Measurements from ENCODE around the gene MYH13. TPM values are rescaled to one million over a fixed set of nuclear protein-coding genes. Genes with fewer than 3 reads are reported as not detected.

Gene MYH13
- polyA plus RNA-seq, 1 of the 3 experiments (the other 2 are of a cell fraction): not detected

DNA sequence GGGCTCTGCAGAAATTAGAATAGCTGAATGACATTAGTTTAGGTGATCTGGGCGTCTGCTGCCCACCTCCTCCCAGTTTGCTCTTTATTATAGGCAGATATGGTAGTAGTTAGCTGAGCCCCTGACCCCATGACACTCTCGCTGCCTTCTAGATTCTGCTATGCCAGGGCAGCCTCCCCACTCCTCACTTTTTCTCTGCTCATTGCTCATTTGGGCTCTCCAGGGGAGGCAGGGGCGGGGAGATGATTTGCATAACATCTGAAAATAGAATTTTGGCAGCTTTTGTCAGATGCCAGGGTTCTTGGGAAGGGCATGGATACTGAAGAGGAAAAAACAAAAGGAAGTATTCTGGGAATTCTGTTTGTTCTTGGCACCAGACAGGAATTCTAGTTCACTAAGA lies 96.4 kb downstream of the MYH13 start:
- CTCF ChIA-PET: no interaction called here
- H3K79me2 ChIP-seq (ENCODE audit: insufficient read depth): no peaks in the 10 kb centered on the region
- no peaks in the 10 kb centered on the region for H3F3A ChIP-seq (replicated peaks; ENCODE audit: insufficient read depth)
- TF ChIP-seq FOXJ3 (CRISPR knock-in tag; IDR thresholded peaks at IDR 0.05): no peak
- H2AFZ ChIP-seq (ENCODE audit: low read depth): no peak overlapping the region
- H3K4me2 ChIP-seq: no peak overlapping the region
- H3K27me3 ChIP-seq (ENCODE audit: insufficient read depth): peaks cover 14% of the 10 kb centered on the region; the same call in 1 of the 2 replicates
- H3K27ac ChIP-seq (ENCODE audit: low read depth in 2 of 2, low read length in 1 of 2): no peak overlapping the region
- no peaks in the 10 kb centered on the region for H3K9me2 ChIP-seq
- H3K4me3 ChIP-seq (ENCODE audit: low read depth in 2 of 2, low read length in 1 of 2): no peak overlapping the region
- DNase-seq: no peak
- no peak overlapping the region for H3K9ac ChIP-seq
- POLR2A ChIA-PET: no interaction called here
- no peaks in the 10 kb centered on the region for H3K4me1 ChIP-seq (ENCODE audit: control insufficient read depth in 1 of 2, insufficient read depth in 2 of 2, low read depth in 1 of 2, low read length in 1 of 2)
- H3K36me3 ChIP-seq (replicated peaks in 1 of 2; ENCODE audit: control insufficient read depth in 1 of 2, insufficient read depth in 2 of 2, low read length in 1 of 2): no peaks in the 10 kb centered on the region
- no peaks in the 10 kb centered on the region for H4K20me1 ChIP-seq (ENCODE audit: insufficient read depth)
- H3K9me3 ChIP-seq: no peaks in the 10 kb centered on the region
- WGBS (ENCODE audit: low lambda C conversion rate): 10% methylated on average over 3 of the region's 3 CpGs

DNA sequence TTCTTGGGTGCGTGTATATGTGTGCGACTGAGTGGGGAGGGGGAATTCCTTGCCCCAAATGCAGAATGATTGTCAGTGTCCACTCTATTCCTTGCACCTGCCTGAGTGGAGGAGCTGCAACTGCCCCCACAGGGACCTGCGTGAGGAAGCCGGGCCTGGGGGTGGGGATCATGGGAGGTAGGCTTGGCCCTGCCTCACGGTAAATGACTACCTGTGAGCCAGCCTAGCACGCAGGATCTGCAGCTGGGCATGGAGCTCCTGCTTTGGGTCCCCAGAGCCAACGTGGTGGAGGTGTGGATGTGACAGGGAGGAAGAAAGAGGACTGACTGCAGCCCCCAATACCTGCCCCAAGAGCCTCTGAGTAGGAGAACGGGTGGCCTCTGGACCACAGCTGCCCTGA lies 97.4 kb downstream of the MYH13 start:
- no peak overlapping the region for H2AFZ ChIP-seq (ENCODE audit: low read depth)
- H3K27ac ChIP-seq (ENCODE audit: low read depth in 2 of 2, low read length in 1 of 2): no peak overlapping the region
- peaks cover 14% of the 10 kb centered on the region; the same call in 1 of the 2 replicates for H3K27me3 ChIP-seq (ENCODE audit: insufficient read depth)
- CTCF ChIA-PET: no interaction called here
- H3K36me3 ChIP-seq (replicated peaks in 1 of 2; ENCODE audit: control insufficient read depth in 1 of 2, insufficient read depth in 2 of 2, low read length in 1 of 2): no peaks in the 10 kb centered on the region
- TF ChIP-seq, protein P1, sequence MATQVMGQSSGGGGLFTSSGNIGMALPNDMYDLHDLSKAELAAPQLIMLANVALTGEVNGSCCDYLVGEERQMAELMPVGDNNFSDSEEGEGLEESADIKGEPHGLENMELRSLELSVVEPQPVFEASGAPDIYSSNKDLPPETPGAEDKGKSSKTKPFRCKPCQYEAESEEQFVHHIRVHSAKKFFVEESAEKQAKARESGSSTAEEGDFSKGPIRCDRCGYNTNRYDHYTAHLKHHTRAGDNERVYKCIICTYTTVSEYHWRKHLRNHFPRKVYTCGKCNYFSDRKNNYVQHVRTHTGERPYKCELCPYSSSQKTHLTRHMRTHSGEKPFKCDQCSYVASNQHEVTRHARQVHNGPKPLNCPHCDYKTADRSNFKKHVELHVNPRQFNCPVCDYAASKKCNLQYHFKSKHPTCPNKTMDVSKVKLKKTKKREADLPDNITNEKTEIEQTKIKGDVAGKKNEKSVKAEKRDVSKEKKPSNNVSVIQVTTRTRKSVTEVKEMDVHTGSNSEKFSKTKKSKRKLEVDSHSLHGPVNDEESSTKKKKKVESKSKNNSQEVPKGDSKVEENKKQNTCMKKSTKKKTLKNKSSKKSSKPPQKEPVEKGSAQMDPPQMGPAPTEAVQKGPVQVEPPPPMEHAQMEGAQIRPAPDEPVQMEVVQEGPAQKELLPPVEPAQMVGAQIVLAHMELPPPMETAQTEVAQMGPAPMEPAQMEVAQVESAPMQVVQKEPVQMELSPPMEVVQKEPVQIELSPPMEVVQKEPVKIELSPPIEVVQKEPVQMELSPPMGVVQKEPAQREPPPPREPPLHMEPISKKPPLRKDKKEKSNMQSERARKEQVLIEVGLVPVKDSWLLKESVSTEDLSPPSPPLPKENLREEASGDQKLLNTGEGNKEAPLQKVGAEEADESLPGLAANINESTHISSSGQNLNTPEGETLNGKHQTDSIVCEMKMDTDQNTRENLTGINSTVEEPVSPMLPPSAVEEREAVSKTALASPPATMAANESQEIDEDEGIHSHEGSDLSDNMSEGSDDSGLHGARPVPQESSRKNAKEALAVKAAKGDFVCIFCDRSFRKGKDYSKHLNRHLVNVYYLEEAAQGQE (IDR thresholded peaks at IDR 0.05; ENCODE audit: low read depth, low read length): no peak
- TF ChIP-seq, protein P2, sequence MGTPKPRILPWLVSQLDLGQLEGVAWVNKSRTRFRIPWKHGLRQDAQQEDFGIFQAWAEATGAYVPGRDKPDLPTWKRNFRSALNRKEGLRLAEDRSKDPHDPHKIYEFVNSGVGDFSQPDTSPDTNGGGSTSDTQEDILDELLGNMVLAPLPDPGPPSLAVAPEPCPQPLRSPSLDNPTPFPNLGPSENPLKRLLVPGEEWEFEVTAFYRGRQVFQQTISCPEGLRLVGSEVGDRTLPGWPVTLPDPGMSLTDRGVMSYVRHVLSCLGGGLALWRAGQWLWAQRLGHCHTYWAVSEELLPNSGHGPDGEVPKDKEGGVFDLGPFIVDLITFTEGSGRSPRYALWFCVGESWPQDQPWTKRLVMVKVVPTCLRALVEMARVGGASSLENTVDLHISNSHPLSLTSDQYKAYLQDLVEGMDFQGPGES (IDR thresholded peaks at IDR 0.05; ENCODE audit: low read depth, low read length): no peak
- TF ChIP-seq EP300 (IDR thresholded peaks at IDR 0.05; ENCODE audit: borderline replicate concordance in 1 of 2, low read depth in 1 of 2, low read length in 1 of 2): no peak
- no peak for TF ChIP-seq NFIC (IDR thresholded peaks at IDR 0.05; ENCODE audit: borderline replicate concordance)
- no peaks in the 10 kb centered on the region for H3F3A ChIP-seq (replicated peaks; ENCODE audit: insufficient read depth)
- no peak overlapping the region for H3K4me3 ChIP-seq (ENCODE audit: low read depth in 2 of 2, low read length in 1 of 2)
- H3K79me2 ChIP-seq (ENCODE audit: insufficient read depth): no peaks in the 10 kb centered on the region
- POLR2A ChIA-PET: no interaction called here
- H3K9me2 ChIP-seq: no peaks in the 10 kb centered on the region
- H3K9me3 ChIP-seq: no peaks in the 10 kb centered on the region
- 0% methylated on average over 4 of the region's 8 CpGs for WGBS (ENCODE audit: low lambda C conversion rate)
- no peak overlapping the region for H3K9ac ChIP-seq
- no peaks in the 10 kb centered on the region for H4K20me1 ChIP-seq (ENCODE audit: insufficient read depth)
- H3K4me1 ChIP-seq (ENCODE audit: control insufficient read depth in 1 of 2, insufficient read depth in 2 of 2, low read depth in 1 of 2, low read length in 1 of 2): no peaks in the 10 kb centered on the region
- H3K4me2 ChIP-seq: no peak overlapping the region
- no peak for DNase-seq

DNA sequence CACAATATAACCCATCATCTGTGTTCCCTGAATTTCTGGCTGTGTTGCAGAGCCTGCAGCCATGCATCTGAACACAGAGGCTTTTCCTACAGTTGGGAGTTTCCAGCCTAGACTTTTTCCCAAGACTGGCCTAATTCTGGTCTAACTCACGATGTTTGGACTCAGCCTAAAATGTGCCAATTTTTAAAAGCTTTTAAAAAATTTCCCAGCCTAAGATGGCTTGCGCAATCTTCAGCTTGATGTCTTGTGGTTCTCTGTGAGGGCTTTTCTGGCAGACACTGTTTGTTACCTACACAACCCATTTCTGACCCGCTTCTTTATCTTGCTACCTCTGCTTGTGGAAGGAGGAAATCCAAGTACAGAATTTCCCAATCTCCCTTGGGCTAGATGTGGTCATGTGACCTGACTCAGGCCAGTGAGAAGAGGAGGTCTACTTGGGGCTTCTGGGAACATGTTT lies 101.7 kb downstream of the MYH13 start:
- no peak overlapping the region for H3K9ac ChIP-seq
- no peaks in the 10 kb centered on the region for H4K20me1 ChIP-seq (ENCODE audit: insufficient read depth)
- H3K9me2 ChIP-seq: no peaks in the 10 kb centered on the region
- no peak for DNase-seq
- H3K9me3 ChIP-seq: no peaks in the 10 kb centered on the region
- no peaks in the 10 kb centered on the region for H3F3A ChIP-seq (replicated peaks; ENCODE audit: insufficient read depth)
- no peaks in the 10 kb centered on the region for H3K79me2 ChIP-seq (ENCODE audit: insufficient read depth)
- CTCF ChIA-PET: no interaction called here
- H3K4me1 ChIP-seq (ENCODE audit: control insufficient read depth in 1 of 2, insufficient read depth in 2 of 2, low read depth in 1 of 2, low read length in 1 of 2): no peaks in the 10 kb centered on the region
- 26% methylated on average over 3 of the region's 3 CpGs for WGBS (ENCODE audit: low lambda C conversion rate)
- H3K27me3 ChIP-seq (ENCODE audit: insufficient read depth): peaks cover 5% of the 10 kb centered on the region; the same call in 1 of the 2 replicates
- POLR2A ChIA-PET: no interaction called here
- no peak overlapping the region for H3K4me2 ChIP-seq
- H3K4me3 ChIP-seq (ENCODE audit: low read depth in 2 of 2, low read length in 1 of 2): no peak overlapping the region
- no peaks in the 10 kb centered on the region for H3K36me3 ChIP-seq (replicated peaks in 1 of 2; ENCODE audit: control insufficient read depth in 1 of 2, insufficient read depth in 2 of 2, low read length in 1 of 2)
- H2AFZ ChIP-seq (ENCODE audit: low read depth): no peak overlapping the region
- no peak overlapping the region for H3K27ac ChIP-seq (ENCODE audit: low read depth in 2 of 2, low read length in 1 of 2)
- TF ChIP-seq TAF1 (IDR thresholded peaks at IDR 0.05; ENCODE audit: borderline replicate concordance, low read depth, low read length): no peak
- no peak for TF ChIP-seq USF2 (IDR thresholded peaks at IDR 0.05; ENCODE audit: borderline replicate concordance, low read depth, low read length)
- TF ChIP-seq MXI1 (IDR thresholded peaks at IDR 0.05; ENCODE audit: low read depth, low read length): no peak
- no peak for TF ChIP-seq RFX5 (IDR thresholded peaks at IDR 0.05; ENCODE audit: low read length)
- no peak for TF ChIP-seq CHD2 (IDR thresholded peaks at IDR 0.05; ENCODE audit: low read length, partially characterized antibody)
- TF ChIP-seq GATA2 (CRISPR knock-in tag; IDR thresholded peaks at IDR 0.05): no peak
- TF ChIP-seq, protein P3, sequence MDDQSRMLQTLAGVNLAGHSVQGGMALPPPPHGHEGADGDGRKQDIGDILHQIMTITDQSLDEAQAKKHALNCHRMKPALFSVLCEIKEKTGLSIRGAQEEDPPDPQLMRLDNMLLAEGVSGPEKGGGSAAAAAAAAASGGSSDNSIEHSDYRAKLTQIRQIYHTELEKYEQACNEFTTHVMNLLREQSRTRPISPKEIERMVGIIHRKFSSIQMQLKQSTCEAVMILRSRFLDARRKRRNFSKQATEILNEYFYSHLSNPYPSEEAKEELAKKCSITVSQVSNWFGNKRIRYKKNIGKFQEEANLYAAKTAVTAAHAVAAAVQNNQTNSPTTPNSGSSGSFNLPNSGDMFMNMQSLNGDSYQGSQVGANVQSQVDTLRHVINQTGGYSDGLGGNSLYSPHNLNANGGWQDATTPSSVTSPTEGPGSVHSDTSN (IDR thresholded peaks at IDR 0.05): no peak
- TF ChIP-seq SMC3 (IDR thresholded peaks at IDR 0.05; ENCODE audit: low read depth, low read length): no peak
- TF ChIP-seq RCOR1 (IDR thresholded peaks at IDR 0.05; ENCODE audit: low read length): no peak

Measured in SK-N-SH (cell line).